HepG2 (cell line): Measurements from ENCODE around the gene SC5D. TPM values are rescaled to one million over a fixed set of nuclear protein-coding genes. Genes with fewer than 3 reads are reported as not detected.
A peak's percentile ranks its signal among the peaks of the same experiment; 100 is the strongest.

Experiments used
- GMEB1 ChIP-seq: sonication (generic); formaldehyde crosslinking; IDR thresholded peaks from 2 replicates; pipeline ENCODE4 v1.5.1; 2020; ENCODE audit warnings: missing genetic modification reagents, mild to moderate bottlenecking, borderline replicate concordance
- GPN1 ChIP-seq: sonication (generic); formaldehyde crosslinking; IDR thresholded peaks from 2 replicates; pipeline ENCODE4 v1.5.1; 2020; ENCODE audit warnings: missing genetic modification reagents, borderline replicate concordance
- HHEX ChIP-seq: IDR thresholded peaks from 2 replicates; pipeline ENCODE4 v1.6.1; 2016; ENCODE audit warnings: control low read depth
- HOXA3 ChIP-seq: sonication (generic); formaldehyde crosslinking; IDR thresholded peaks from 2 replicates; pipeline ENCODE4 v1.5.0; 2020; ENCODE audit warnings: missing genetic modification reagents
- KDM5B ChIP-seq: sonication (generic); formaldehyde crosslinking; IDR thresholded peaks from 2 replicates; pipeline ENCODE4 v1.4.0; 2020; ENCODE audit warnings: missing genetic modification reagents, mild to moderate bottlenecking, borderline replicate concordance
- PCBP2 ChIP-seq: fragments of 200-400 bp; formaldehyde crosslinking; optimal IDR thresholded peaks from 2 replicates; pipeline ENCODE3; 2018; ENCODE audit warnings: low read length, low read depth; ENCODE audit not compliant: poor library complexity, severe bottlenecking
- POGZ ChIP-seq: sonication (generic); formaldehyde crosslinking; IDR thresholded peaks from 2 replicates; pipeline ENCODE4 v1.4.0; 2020; ENCODE audit warnings: mild to moderate bottlenecking, missing genetic modification reagents
- POLR2A ChIP-seq, 2 experiments: IDR thresholded peaks; 2 replicates each; pipeline ENCODE4 v1.6.1; 2011; ENCODE audit warnings: low read depth in 2 of 2, low read length in 2 of 2, mild to moderate bottlenecking in 1 of 2, moderate library complexity in 1 of 2; ENCODE audit not compliant: insufficient read depth in 1 of 2
- POLR2AphosphoS5 ChIP-seq: IDR thresholded peaks from 2 replicates; pipeline ENCODE4 v1.6.1; 2012; ENCODE audit warnings: low read depth, low read length
- POLR2G ChIP-seq: fragments of 200-400 bp; formaldehyde crosslinking; IDR thresholded peaks from 2 replicates; pipeline ENCODE4 v1.6.1; 2018; ENCODE audit warnings: mild to moderate bottlenecking, low read depth, low read length, moderate library complexity
- SAFB2 ChIP-seq: sonication (generic); formaldehyde crosslinking; IDR thresholded peaks from 2 replicates; pipeline ENCODE4 v1.5.1; 2020; ENCODE audit warnings: missing genetic modification reagents, low read depth, mild to moderate bottlenecking, borderline replicate concordance
- SIN3A ChIP-seq: IDR thresholded peaks from 2 replicates; pipeline ENCODE4 v1.6.1; 2011; ENCODE audit warnings: low read depth, mild to moderate bottlenecking, control low read depth, low read length, borderline replicate concordance
- SRY ChIP-seq: sonication (generic); formaldehyde crosslinking; IDR thresholded peaks from 2 replicates; pipeline ENCODE4 v1.8.0; 2022; ENCODE audit warnings: mild to moderate bottlenecking, missing genetic modification reagents
- TCF7L2 ChIP-seq: IDR thresholded peaks from 2 replicates; pipeline ENCODE4 v1.6.1; 2011; ENCODE audit warnings: mild to moderate bottlenecking, low read depth, low read length, moderate library complexity
- ZFP36L2 ChIP-seq: sonication (generic); formaldehyde crosslinking; IDR thresholded peaks from 2 replicates; pipeline ENCODE4 v1.4.0; 2020; ENCODE audit warnings: missing genetic modification reagents
- ZKSCAN1 ChIP-seq: fragments of 150-350 bp; IDR thresholded peaks from 2 replicates; pipeline ENCODE4 v1.6.1; 2014; ENCODE audit warnings: low read length
- ZMYM4 ChIP-seq: sonication (generic); formaldehyde crosslinking; IDR thresholded peaks from 2 replicates; pipeline ENCODE4 v1.8.1; 2023; ENCODE audit warnings: mild to moderate bottlenecking, missing genetic modification reagents
- ZNF256 ChIP-seq: sonication (generic); formaldehyde crosslinking; conservative IDR thresholded peaks from 2 replicates; pipeline ENCODE4 v1.4.0; 2020; ENCODE audit warnings: missing genetic modification reagents
- ZNF317 ChIP-seq: sonication (generic); formaldehyde crosslinking; IDR thresholded peaks from 2 replicates; pipeline ENCODE4 v1.5.0; 2020; ENCODE audit warnings: mild to moderate bottlenecking, missing genetic modification reagents
- ZNF331 ChIP-seq: sonication (generic); formaldehyde crosslinking; IDR thresholded peaks from 2 replicates; pipeline ENCODE4 v1.4.0; 2020; ENCODE audit warnings: missing genetic modification reagents
- ZNF570 ChIP-seq: sonication (generic); formaldehyde crosslinking; IDR thresholded peaks from 2 replicates; pipeline ENCODE4 v1.4.0; 2020; ENCODE audit warnings: mild to moderate bottlenecking, missing genetic modification reagents, borderline replicate concordance
- ZNF670 ChIP-seq: sonication (generic); formaldehyde crosslinking; IDR thresholded peaks from 2 replicates; pipeline ENCODE4 v1.8.0; 2022; ENCODE audit warnings: mild to moderate bottlenecking, missing genetic modification reagents, borderline replicate concordance
- ZNF83 ChIP-seq: sonication (generic); formaldehyde crosslinking; IDR thresholded peaks from 2 replicates; pipeline ENCODE4 v1.4.0; 2020; ENCODE audit warnings: missing genetic modification reagents, mild to moderate bottlenecking, borderline replicate concordance
- polyA plus RNA-seq, 8 experiments: library from polyadenylated mRNA; depleted of rRNA in 3 of 8; stranded (reverse) in 7 of 8; unstranded in 1 of 8; fragments of >200 nt; fragmentation: Illumina TruSeq in 4 of 8; extraction: Trizol in 4 of 8; gene quantifications; 2 replicates each; pipeline versions ENCODE4 v1.2.1 to v1.2.3, GENCODE V29; 2011 to 2016; ENCODE audit warnings: low read depth in 4 of 8, missing spikeins in 1 of 8, mixed read lengths in 1 of 8; ENCODE audit not compliant: insufficient read depth in 1 of 8
- total RNA-seq, 5 experiments: library from RNA; depleted of rRNA; stranded (reverse); fragments of >200 nt; fragmentation: Illumina TruSeq; extraction: Trizol; gene quantifications; 2 replicates each; pipeline ENCODE4 v1.2.3, GENCODE V29; 2016; ENCODE audit warnings: low read depth in 1 of 5
- TF ChIP-seq, protein P1 (sequence below): IDR thresholded peaks from 2 replicates; pipeline ENCODE4 v1.6.1; 2016; ENCODE audit warnings: mild to moderate bottlenecking, missing biosample characterization, missing genetic modification reagents
- TF ChIP-seq, protein P2 (sequence below), 2 experiments: sonication (generic) in 1 of 2; formaldehyde crosslinking in 1 of 2; IDR thresholded peaks; 2 replicates each; pipeline versions ENCODE4 v1.4.0 to v1.6.1; 2016 to 2020; ENCODE audit warnings: borderline replicate concordance in 1 of 2, low read depth in 1 of 2, mild to moderate bottlenecking in 1 of 2, missing genetic modification reagents in 1 of 2

The SC5D gene
- total and polyA plus RNA-seq, 2 of the 13 experiments (the other 11 are each of a cell fraction or from before 2014, with no cell fraction given), result 84.4 to 155 TPM

DNA sequence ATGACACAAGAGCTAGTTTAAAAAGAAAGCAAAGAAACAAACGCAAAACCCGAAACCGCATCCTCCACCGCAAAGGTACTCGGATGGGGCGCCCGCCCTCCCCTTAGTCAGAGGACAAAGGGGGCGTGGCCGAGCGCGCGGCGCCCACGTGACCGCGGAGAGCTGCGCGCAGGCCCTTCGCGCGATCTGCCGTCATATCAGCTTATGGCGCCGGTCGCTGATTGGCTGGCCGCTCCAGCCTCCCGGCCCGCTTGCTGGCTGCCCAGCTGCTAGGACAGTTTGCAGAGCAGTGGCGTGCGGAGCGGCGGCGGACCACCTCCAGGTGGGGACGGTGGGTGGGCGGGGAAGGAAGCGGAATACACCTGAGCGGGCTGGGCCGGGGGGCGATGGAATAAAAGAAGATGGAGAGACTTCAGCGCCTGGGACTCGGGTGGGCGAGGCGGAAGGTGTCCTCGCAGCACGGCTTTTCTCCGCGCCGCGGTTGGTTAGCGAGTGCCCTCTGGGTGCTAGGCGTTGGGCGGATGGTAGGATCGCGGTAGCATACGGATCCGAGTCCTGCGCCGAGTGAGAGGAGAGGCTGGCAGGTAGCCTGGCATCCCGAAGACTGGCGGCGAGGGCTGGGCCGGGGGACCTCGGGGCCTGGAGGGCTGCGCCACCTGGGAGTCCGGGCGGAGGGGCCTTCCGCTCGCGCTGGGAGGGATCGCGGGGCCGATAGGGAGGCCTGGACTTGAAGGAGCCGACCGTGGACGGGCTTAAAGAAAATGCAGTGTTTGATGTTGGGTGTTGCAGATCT is at the start of gene SC5D (continued):
- TF ChIP-seq, protein P1, sequence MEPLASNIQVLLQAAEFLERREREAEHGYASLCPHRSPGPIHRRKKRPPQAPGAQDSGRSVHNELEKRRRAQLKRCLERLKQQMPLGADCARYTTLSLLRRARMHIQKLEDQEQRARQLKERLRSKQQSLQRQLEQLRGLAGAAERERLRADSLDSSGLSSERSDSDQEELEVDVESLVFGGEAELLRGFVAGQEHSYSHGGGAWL, result peak; percentile 81
- TF ChIP-seq POLR2A (IDR thresholded peaks at IDR 0.05; ENCODE audit: insufficient read depth in 1 of 2, low read depth in 2 of 2, low read length in 2 of 2) (peak; percentile 68 to 92), ZFP36L2 (CRISPR knock-in tag) (0 out of 2 replicates have a peak, but pooled peaks have one; percentile 22), ZNF317 (CRISPR knock-in tag) (0 out of 2 replicates have a peak, but pooled peaks have one; percentile 25), ZNF570 (CRISPR knock-in tag) (no peak), GMEB1 (CRISPR knock-in tag) (peak; percentile 83), PCBP2 (no peak), POLR2AphosphoS5 (peak; percentile 90), POGZ (CRISPR knock-in tag) (peak; percentile 92), POLR2G (peak; percentile 93), GPN1 (no peak), ZKSCAN1 (no peak), ZNF256 (CRISPR knock-in tag) (no peak), SRY (CRISPR knock-in tag) (0 out of 2 replicates have a peak, but pooled peaks have one; percentile 80), HOXA3 (CRISPR knock-in tag) (peak; percentile 76; the same call in 1 of the 2 replicates), TCF7L2 (no peak), ZNF670 (CRISPR knock-in tag) (peak; percentile 59; the same call in 1 of the 2 replicates), HHEX (CRISPR knock-in tag) (no peak), ZNF83 (CRISPR knock-in tag) (no peak), KDM5B (CRISPR knock-in tag) (peak; percentile 89; the same call in 1 of the 2 replicates), SIN3A (no peak), ZMYM4 (CRISPR knock-in tag) (peak; percentile 95), ZNF331 (CRISPR knock-in tag) (peak; percentile 85; the same call in 1 of the 2 replicates), SAFB2 (CRISPR knock-in tag) (0 out of 2 replicates have a peak, but pooled peaks have one; percentile 57)
- TF ChIP-seq, protein P2, sequence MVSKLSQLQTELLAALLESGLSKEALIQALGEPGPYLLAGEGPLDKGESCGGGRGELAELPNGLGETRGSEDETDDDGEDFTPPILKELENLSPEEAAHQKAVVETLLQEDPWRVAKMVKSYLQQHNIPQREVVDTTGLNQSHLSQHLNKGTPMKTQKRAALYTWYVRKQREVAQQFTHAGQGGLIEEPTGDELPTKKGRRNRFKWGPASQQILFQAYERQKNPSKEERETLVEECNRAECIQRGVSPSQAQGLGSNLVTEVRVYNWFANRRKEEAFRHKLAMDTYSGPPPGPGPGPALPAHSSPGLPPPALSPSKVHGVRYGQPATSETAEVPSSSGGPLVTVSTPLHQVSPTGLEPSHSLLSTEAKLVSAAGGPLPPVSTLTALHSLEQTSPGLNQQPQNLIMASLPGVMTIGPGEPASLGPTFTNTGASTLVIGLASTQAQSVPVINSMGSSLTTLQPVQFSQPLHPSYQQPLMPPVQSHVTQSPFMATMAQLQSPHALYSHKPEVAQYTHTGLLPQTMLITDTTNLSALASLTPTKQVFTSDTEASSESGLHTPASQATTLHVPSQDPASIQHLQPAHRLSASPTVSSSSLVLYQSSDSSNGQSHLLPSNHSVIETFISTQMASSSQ (IDR thresholded peaks at IDR 0.05; ENCODE audit: low read depth), result no peak
- TF ChIP-seq, protein P2 (CRISPR knock-in tag; IDR thresholded peaks at IDR 0.05; ENCODE audit: borderline replicate concordance), result peak; percentile 44
